ENCODE data around the gene HACE1. TPM values are rescaled to one million over a fixed set of nuclear protein-coding genes. Genes with fewer than 3 reads are reported as not detected.

Gene HACE1
- total RNA-seq, 6 donors from 2014 or later = 6.3 to 25.3 (median 14.7) TPM

- DNase-seq = no peak
- Histone ChIP-seq H3K4me1 (no peaks in the 10 kb centered on the region), H3K36me3 (peaks cover 0 to 8% (median 2%) of the 10 kb centered on the region in 4 donors), H3K27me3 (no peaks in the 10 kb centered on the region), H3K4me3 (no peak overlapping the region), H3K27ac (no peak overlapping the region), H3K9me3 (no peaks in the 10 kb centered on the region)
- 94 to 95% methylated on average over 1 of the region's 1 CpG for WGBS, 2 donors
- no peak for TF ChIP-seq CTCF (IDR thresholded peaks at IDR 0.05)
- TF ChIP-seq POLR2AphosphoS5 (IDR thresholded peaks at IDR 0.05) = no peak
- no peak for TF ChIP-seq EP300 (IDR thresholded peaks at IDR 0.05)
- TF ChIP-seq POLR2A (IDR thresholded peaks at IDR 0.05) = no peak
- ATAC-seq (ENCODE audit: low FRiP score in 2 of 2) = no peak
Observed at GRCh38 chr6:104736545-104736944, 123.2 kb downstream of the HACE1 start.

GRCh38 chr6:104730450-104730849 is 129.3 kb downstream of the HACE1 start:
- ATAC-seq (ENCODE audit: low FRiP score in 2 of 2) (no peak), DNase-seq (no peak)
- Histone ChIP-seq H3K4me1 (peaks cover 0 to 2% (median 0%) of the 10 kb centered on the region in 4 donors), H3K9me3 (no peaks in the 10 kb centered on the region), H3K36me3 (peaks cover 0 to 8% (median 2%) of the 10 kb centered on the region in 4 donors), H3K27ac (no peak overlapping the region), H3K27me3 (no peaks in the 10 kb centered on the region), H3K4me3 (no peak overlapping the region)
- TF ChIP-seq POLR2AphosphoS5 (IDR thresholded peaks at IDR 0.05) (no peak), POLR2A (IDR thresholded peaks at IDR 0.05) (no peak), EP300 (IDR thresholded peaks at IDR 0.05) (no peak), CTCF (IDR thresholded peaks at IDR 0.05) (no peak)
- WGBS, 2 donors = 60 to 98% methylated on average over 2 of the region's 2 CpGs

GRCh38 chr6:104729433-104729832 is 130.3 kb downstream of the HACE1 start:
- Histone ChIP-seq H3K36me3 (peaks cover 0 to 8% (median 2%) of the 10 kb centered on the region in 4 donors), H3K4me1 (peaks cover 0 to 2% (median 0%) of the 10 kb centered on the region in 4 donors)
- TF ChIP-seq EP300 (IDR thresholded peaks at IDR 0.05) (no peak), POLR2AphosphoS5 (IDR thresholded peaks at IDR 0.05) (no peak), CTCF (IDR thresholded peaks at IDR 0.05) (no peak), POLR2A (IDR thresholded peaks at IDR 0.05) (no peak)

GRCh38 chr6:104728448-104728847 is 131.3 kb downstream of the HACE1 start:
- Histone ChIP-seq H3K27me3 (no peaks in the 10 kb centered on the region), H3K9me3 (no peaks in the 10 kb centered on the region), H3K4me1 (peaks cover 0 to 2% (median 0%) of the 10 kb centered on the region in 4 donors), H3K4me3 (no peak overlapping the region), H3K36me3 (peaks cover 0 to 4% (median 1%) of the 10 kb centered on the region in 4 donors), H3K27ac (peak overlapping the region in 2 of 4 donors; percentile 70 to 81)
- WGBS, 2 donors = 37 to 48% methylated on average over 4 of the region's 4 CpGs
- no peak for TF ChIP-seq POLR2AphosphoS5 (IDR thresholded peaks at IDR 0.05)
- TF ChIP-seq CTCF (IDR thresholded peaks at IDR 0.05) = no peak
- no peak for TF ChIP-seq POLR2A (IDR thresholded peaks at IDR 0.05)
- peak in 1 of 4 donors; percentile 10 for TF ChIP-seq EP300 (IDR thresholded peaks at IDR 0.05)
- ATAC-seq (ENCODE audit: low FRiP score in 2 of 2) = no peak
- no peak for DNase-seq

More at GRCh38 chr6:104729433-104729832, 130.3 kb downstream of the HACE1 start:
- Histone ChIP-seq H3K9me3 (no peaks in the 10 kb centered on the region), H3K27ac (peak overlapping the region in 1 of 4 donors; percentile 12), H3K4me3 (no peak overlapping the region), H3K27me3 (no peaks in the 10 kb centered on the region)
- DNase-seq (no peak), ATAC-seq (ENCODE audit: low FRiP score in 2 of 2) (no peak)

GRCh38 chr6:104718672-104719071 is 141.0 kb downstream of the HACE1 start:
- H3K27me3 ChIP-seq = no peaks in the 10 kb centered on the region
- DNase-seq = no peak
- no peak for ATAC-seq (ENCODE audit: low FRiP score in 2 of 2)
- no peaks in the 10 kb centered on the region for H3K4me1 ChIP-seq
- H3K36me3 ChIP-seq = no peaks in the 10 kb centered on the region
- no peak overlapping the region for H3K4me3 ChIP-seq
- H3K9me3 ChIP-seq = no peaks in the 10 kb centered on the region
- no peak overlapping the region for H3K27ac ChIP-seq
- 88 to 91% methylated on average over 1 of the region's 1 CpG for WGBS, 2 donors
- TF ChIP-seq POLR2AphosphoS5 (IDR thresholded peaks at IDR 0.05) = no peak
- no peak for TF ChIP-seq POLR2A (IDR thresholded peaks at IDR 0.05)
- TF ChIP-seq EP300 (IDR thresholded peaks at IDR 0.05) = no peak
- no peak for TF ChIP-seq CTCF (IDR thresholded peaks at IDR 0.05)
